Panc1 (cell line): Measurements from ENCODE around the gene SDCBP2. TPM values are rescaled to one million over a fixed set of nuclear protein-coding genes. Genes with fewer than 3 reads are reported as not detected.

Source experiments
- ATAC-seq: fragments of 200-7000 bp; cut with Tn5 transposase; 2 replicates; pipeline ENCODE4 v1.9.1; 2020; ENCODE audit warnings: mild to moderate bottlenecking, moderate library complexity
- BruUV-seq: library from RNA; stranded (reverse); fragments of 400-500 nt; replicated peaks from 2 replicates; lab custom pipeline; 2021; lab: Mats Ljungman, UMichigan
- CTCF ChIA-PET: fragments of 300-600 bp; sonication (Branson Sonifier 250); formaldehyde crosslinking; loops from one replicate; lab custom pipeline; 2022; ENCODE audit warnings: antibody characterized with exemption; lab: Charles Lee
- POLR2A ChIA-PET: fragments of 300-600 bp; sonication (Branson Sonifier 250); formaldehyde crosslinking; loops from one replicate; lab custom pipeline; 2022; ENCODE audit warnings: antibody characterized with exemption; lab: Charles Lee
- DNase-seq: peaks from one replicate; pipeline ENCODE4 v3.0.0-alpha.2; 2010; ENCODE audit warnings: low read depth, low spot score
- H3K27ac ChIP-seq: 2 replicates; pipeline ENCODE4 v1.5.1; 2011; ENCODE audit warnings: mild to moderate bottlenecking, low read length, inconsistent platforms
- H3K27me3 ChIP-seq: fragments of 200-500 bp; sonication (Bioruptor generic); 2 replicates; pipeline ENCODE4 v1.6.0; 2014; ENCODE audit warnings: low read length, inconsistent platforms; ENCODE audit not compliant: control insufficient read depth, insufficient read depth
- H3K36me3 ChIP-seq: fragments of 200-500 bp; sonication (Bioruptor generic); 2 replicates; pipeline ENCODE4 v1.5.1; 2014; ENCODE audit warnings: inconsistent platforms, mild to moderate bottlenecking, low read length, moderate library complexity; ENCODE audit not compliant: control insufficient read depth, insufficient read depth
- H3K4me1 ChIP-seq: 2 replicates; pipeline ENCODE4 v1.5.1; 2011; ENCODE audit warnings: inconsistent platforms, mild to moderate bottlenecking, low read length, moderate library complexity; ENCODE audit not compliant: control insufficient read depth, insufficient read depth
- H3K4me3 ChIP-seq, 2 experiments: 2 replicates each; pipeline ENCODE4 v1.5.1; 2011 to 2012; ENCODE audit warnings: low read depth in 2 of 2, low read length in 2 of 2, mild to moderate bottlenecking in 2 of 2, inconsistent platforms in 1 of 2, moderate library complexity in 1 of 2
- H3K9me3 ChIP-seq: fragments of 200-500 bp; sonication (Bioruptor generic); 2 replicates; pipeline ENCODE4 v1.5.1; 2014; ENCODE audit warnings: low read depth, mild to moderate bottlenecking, inconsistent platforms, low read length, moderate library complexity; ENCODE audit not compliant: control insufficient read depth, insufficient read depth
- CTCF ChIP-seq: fragments of 450-650 bp; IDR thresholded peaks from 2 replicates; pipeline ENCODE4 v1.5.1; 2017; ENCODE audit warnings: mild to moderate bottlenecking
- POLR2AphosphoS5 ChIP-seq: IDR thresholded peaks from 2 replicates; pipeline ENCODE4 v1.6.1; 2012; ENCODE audit warnings: mild to moderate bottlenecking, low read depth, low read length, moderate library complexity
- REST ChIP-seq, 2 experiments: IDR thresholded peaks; 2 replicates each; pipeline ENCODE4 v1.6.1; 2011 to 2012; ENCODE audit warnings: low read depth in 2 of 2, control low read depth in 1 of 2, low read length in 1 of 2, mild to moderate bottlenecking in 1 of 2, moderate library complexity in 1 of 2; ENCODE audit not compliant: insufficient read depth in 1 of 2
- SIN3A ChIP-seq: IDR thresholded peaks from 2 replicates; pipeline ENCODE4 v1.6.1; 2012; ENCODE audit warnings: low read depth, mild to moderate bottlenecking, low read length, moderate library complexity, borderline replicate concordance; ENCODE audit not compliant: insufficient read depth
- TCF7L2 ChIP-seq: IDR thresholded peaks from 2 replicates; pipeline ENCODE4 v1.6.1; 2011; ENCODE audit warnings: mild to moderate bottlenecking, low read depth, low read length, inconsistent platforms
- in situ Hi-C: cut with HindIII; loops from 2 replicates; pipeline ENCODE4 v1.10.0; 2016; ENCODE audit warnings: low sequenced_read_pairs, low pct_unique_long_range_greater_than_20kb
- intact Hi-C: fragments of 100-400 bp; cut with micrococcal nuclease; formaldehyde crosslinking; loops from one replicate; pipeline ENCODE4 v1.10.0; 2022; ENCODE audit not compliant: unreplicated experiment
- total RNA-seq: library from RNA; stranded (reverse); gene quantifications from one replicate; pipeline ENCODE4 v1.2.1, GENCODE V29; 2021; ENCODE audit not compliant: unreplicated experiment

SDCBP2 gene
- total RNA-seq, 1 experiment from 2014 or later, result 1.8 TPM

GRCh38 chr20:1371830-1372539, 43.0 kb upstream of the SDCBP2 start:
- DNase-seq (no peak), ATAC-seq (no peak)
- TF ChIP-seq CTCF (no peak), REST (IDR thresholded peaks at IDR 0.05; ENCODE audit: insufficient read depth in 1 of 2, low read depth in 2 of 2, low read length in 1 of 2) (no peak), POLR2AphosphoS5 (no peak), TCF7L2 (no peak)
- H3K27me3 ChIP-seq, result no peaks in the 10 kb centered on the region
- intact Hi-C loops, result loop anchor here (10.0 kb wide), 1 partner anchor 63 kb away; no protein-coding TSS in a partner anchor
- peak overlapping the region; percentile 39 for H3K27ac ChIP-seq
- no TSS peak for BruUV-seq
- H3K4me3 ChIP-seq, result no peak overlapping the region
- CTCF ChIA-PET, result no interaction called here
- H3K36me3 ChIP-seq, result peaks cover 21% of the 10 kb centered on the region
- in situ Hi-C loops, result no loop called here
- H3K4me1 ChIP-seq, result peaks cover 55% of the 10 kb centered on the region
- POLR2A ChIA-PET, result no interaction called here
- no peaks in the 10 kb centered on the region for H3K9me3 ChIP-seq

- Histone ChIP-seq H3K27me3 (no peaks in the 10 kb centered on the region), H3K4me1 (peaks cover 48% of the 10 kb centered on the region), H3K36me3 (peaks cover 21% of the 10 kb centered on the region), H3K27ac (no peak overlapping the region), H3K9me3 (no peaks in the 10 kb centered on the region), H3K4me3 (no peak overlapping the region)
- DNase-seq, result no peak
- no TSS peak for BruUV-seq
- TF ChIP-seq REST (IDR thresholded peaks at IDR 0.05; ENCODE audit: insufficient read depth in 1 of 2, low read depth in 2 of 2, low read length in 1 of 2) (no peak), POLR2AphosphoS5 (no peak), CTCF (no peak), TCF7L2 (no peak), SIN3A (no peak)
- ChIA-PET CTCF (no interaction called here), POLR2A (no interaction called here)
- ATAC-seq, result no peak
- in situ Hi-C loops (no loop called here), intact Hi-C loops (loop anchor here (10.0 kb wide), 1 partner anchor 64 kb away; no protein-coding TSS in a partner anchor)
These were observed 42.4 kb upstream of the SDCBP2 start for GRCh38 chr20:1371202-1371782.
